SK-N-SH (cell line): ENCODE results near the gene ANKRD60. TPM values are rescaled to one million over a fixed set of nuclear protein-coding genes. Genes with fewer than 3 reads are reported as not detected.

Experiments used
- CTCF ChIA-PET: fragments of 300-600, 350-600 bp; formaldehyde crosslinking; extraction: SDS; loops from one replicate; lab custom pipeline; 2021; lab: Yijun Ruan, JAX
- POLR2A ChIA-PET: fragments of 350-600 bp; sonication (Branson Sonifier 250); formaldehyde crosslinking; extraction: SDS; loops from one replicate; lab custom pipeline; 2020; ENCODE audit warnings: antibody characterized with exemption, inconsistent platforms; lab: Yijun Ruan, JAX
- DNase-seq: peaks from one replicate; pipeline ENCODE4 v3.0.0; 2012
- H2AFZ ChIP-seq: fragments of 200-600 bp; sonication (generic); 2 replicates; pipeline ENCODE4 v1.8.1; 2016; ENCODE audit warnings: antibody characterized with exemption, mild to moderate bottlenecking, low read depth
- H3F3A ChIP-seq: fragments of 200-600 bp; sonication (generic); replicated peaks from 2 replicates; pipeline ENCODE3; 2016; ENCODE audit warnings: antibody characterized with exemption, mild to moderate bottlenecking; ENCODE audit not compliant: insufficient read depth
- H3K27ac ChIP-seq, 2 experiments: fragments of 200-500 bp in 1 of 2; fragments of 200-600 bp in 1 of 2; sonication (Bioruptor generic) in 1 of 2; sonication (generic), shearing (Covaris generic) in 1 of 2; 2 replicates each; pipeline versions ENCODE4 v1.5.1 to v1.6.1; 2014 to 2016; ENCODE audit warnings: low read depth in 2 of 2, inconsistent platforms in 1 of 2, low read length in 1 of 2, mild to moderate bottlenecking in 1 of 2, mixed read lengths in 1 of 2
- H3K27me3 ChIP-seq: fragments of 200-600 bp; sonication (generic), shearing (Covaris generic); 2 replicates; pipeline ENCODE4 v1.6.1; 2016; ENCODE audit warnings: mixed run types; ENCODE audit not compliant: insufficient read depth
- H3K36me3 ChIP-seq, 2 experiments: fragments of 200-500 bp in 1 of 2; fragments of 200-600 bp in 1 of 2; sonication (Bioruptor generic) in 1 of 2; sonication (generic) in 1 of 2; replicated peaks in 1 of 2; 2 replicates each; pipeline versions ENCODE3 to v1.5.1; 2014 to 2016; ENCODE audit warnings: low read length in 1 of 2, mild to moderate bottlenecking in 1 of 2; ENCODE audit not compliant: insufficient read depth in 2 of 2, control insufficient read depth in 1 of 2
- H3K4me1 ChIP-seq, 2 experiments: fragments of 200-500 bp in 1 of 2; fragments of 200-600 bp in 1 of 2; sonication (Bioruptor generic) in 1 of 2; sonication (generic), shearing (Covaris generic) in 1 of 2; 2 replicates each; pipeline versions ENCODE4 v1.5.1 to v1.6.1; 2014 to 2016; ENCODE audit warnings: low read depth in 1 of 2, low read length in 1 of 2, mixed run types in 1 of 2; ENCODE audit not compliant: insufficient read depth in 2 of 2, control insufficient read depth in 1 of 2
- H3K4me2 ChIP-seq: fragments of 200-600 bp; sonication (generic), shearing (Covaris generic); 2 replicates; pipeline ENCODE4 v1.6.1; 2017; ENCODE audit warnings: mixed run types
- H3K4me3 ChIP-seq, 2 experiments: fragments of 200-500 bp in 1 of 2; fragments of 200-600 bp in 1 of 2; sonication (Bioruptor generic) in 1 of 2; sonication (generic), shearing (Covaris generic) in 1 of 2; 2 replicates each; pipeline versions ENCODE4 v1.5.1 to v1.8.1; 2014 to 2016; ENCODE audit warnings: low read depth in 2 of 2, inconsistent platforms in 1 of 2, low read length in 1 of 2, mild to moderate bottlenecking in 1 of 2, mixed read lengths in 1 of 2, moderate library complexity in 1 of 2
- H3K79me2 ChIP-seq: fragments of 200-600 bp; sonication (generic); 2 replicates; pipeline ENCODE4 v1.8.1; 2017; ENCODE audit warnings: mild to moderate bottlenecking; ENCODE audit not compliant: insufficient read depth
- H3K9ac ChIP-seq: fragments of 200-600 bp; sonication (generic); 2 replicates; pipeline ENCODE4 v1.6.1; 2017; ENCODE audit warnings: mixed run types
- H3K9me2 ChIP-seq: fragments of 200-600 bp; sonication (generic); 2 replicates; pipeline ENCODE4 v1.6.1; 2017; ENCODE audit warnings: mixed run types
- H3K9me3 ChIP-seq: fragments of 200-600 bp; sonication (generic); 2 replicates; pipeline ENCODE4 v1.6.1; 2017; ENCODE audit warnings: mixed run types, mild to moderate bottlenecking, moderate library complexity
- H4K20me1 ChIP-seq: fragments of 200-600 bp; sonication (generic); 2 replicates; pipeline ENCODE4 v1.6.1; 2017; ENCODE audit warnings: mild to moderate bottlenecking, mixed run types; ENCODE audit not compliant: insufficient read depth
- ELF1 ChIP-seq: IDR thresholded peaks from 2 replicates; pipeline ENCODE4 v1.4.0; 2012
- FOXM1 ChIP-seq: IDR thresholded peaks from 2 replicates; pipeline ENCODE4 v1.4.0; 2012; ENCODE audit warnings: low read depth, mild to moderate bottlenecking
- GABPA ChIP-seq: IDR thresholded peaks from 2 replicates; pipeline ENCODE4 v1.4.0; 2012; ENCODE audit warnings: low read depth, mild to moderate bottlenecking
- JUND ChIP-seq: IDR thresholded peaks from 2 replicates; pipeline ENCODE4 v1.4.0; 2012
- MXI1 ChIP-seq: IDR thresholded peaks from 2 replicates; pipeline ENCODE4 v1.6.1; 2012; ENCODE audit warnings: mild to moderate bottlenecking, low read depth, low read length, improper control_type of control experiment
- NRF1 ChIP-seq: IDR thresholded peaks from 2 replicates; pipeline ENCODE4 v1.6.1; 2012; ENCODE audit warnings: low read depth, mild to moderate bottlenecking, low read length
- PBX3 ChIP-seq: IDR thresholded peaks from 2 replicates; pipeline ENCODE4; 2012
- POLR2AphosphoS5 ChIP-seq: IDR thresholded peaks from 2 replicates; pipeline ENCODE4 v1.6.1; 2012; ENCODE audit warnings: low read depth, low read length
- RAD21 ChIP-seq: IDR thresholded peaks from 2 replicates; pipeline ENCODE4 v1.6.1; 2012; ENCODE audit warnings: mild to moderate bottlenecking, low read length
- RCOR1 ChIP-seq: fragments of 150-350 bp; IDR thresholded peaks from 2 replicates; pipeline ENCODE4 v1.6.1; 2017; ENCODE audit warnings: antibody characterized with exemption, low read length
- REST ChIP-seq: IDR thresholded peaks from 2 replicates; pipeline ENCODE4 v1.6.1; 2012; ENCODE audit warnings: mild to moderate bottlenecking, low read depth, low read length, moderate library complexity
- RFX5 ChIP-seq: IDR thresholded peaks from 2 replicates; pipeline ENCODE4 v1.6.1; 2012; ENCODE audit warnings: mild to moderate bottlenecking, improper control_type of control experiment, low read length
- RXRA ChIP-seq: IDR thresholded peaks from 2 replicates; pipeline ENCODE4 v1.4.0; 2012; ENCODE audit warnings: low read depth, mild to moderate bottlenecking, borderline replicate concordance
- SIN3A ChIP-seq: IDR thresholded peaks from 2 replicates; pipeline ENCODE4 v1.6.1; 2012; ENCODE audit warnings: low read depth, mild to moderate bottlenecking, low read length, moderate library complexity, borderline replicate concordance
- SMC3 ChIP-seq: IDR thresholded peaks from 2 replicates; pipeline ENCODE4 v1.6.1; 2012; ENCODE audit warnings: low read depth, low read length, improper control_type of control experiment
- TEAD4 ChIP-seq: IDR thresholded peaks from 2 replicates; pipeline ENCODE4 v1.4.0; 2012; ENCODE audit warnings: mild to moderate bottlenecking, borderline replicate concordance; ENCODE audit not compliant: insufficient read depth
- USF2 ChIP-seq: fragments of 150-350 bp; IDR thresholded peaks from 2 replicates; pipeline ENCODE4 v1.6.1; 2017; ENCODE audit warnings: antibody characterized with exemption, low read length, low read depth, borderline replicate concordance
- YY1 ChIP-seq: IDR thresholded peaks from 2 replicates; pipeline ENCODE4 v1.4.0; 2012; ENCODE audit warnings: low read depth, mild to moderate bottlenecking
- WGBS: methylation state at CpG from one replicate; pipeline ENCODE4 v1.1.6; 2017; ENCODE audit warnings: low lambda C conversion rate; 5-methylcytosine and 5-hydroxymethylcytosine counted together
- polyA plus RNA-seq, 3 experiments: library from polyadenylated mRNA; depleted of rRNA; stranded (reverse); fragments of >200 nt; gene quantifications; 2 replicates each; pipeline ENCODE4 v1.2.3, GENCODE V29; 2012
- TF ChIP-seq, protein P1 (sequence below): IDR thresholded peaks from 2 replicates; pipeline ENCODE4 v1.4.0; 2012; ENCODE audit warnings: low read depth
- TF ChIP-seq, protein P2 (sequence below): IDR thresholded peaks from 2 replicates; pipeline ENCODE4 v1.4.0; 2012; ENCODE audit warnings: low read depth, borderline replicate concordance

Gene ANKRD60
- polyA plus RNA-seq, 1 of the 3 experiments (the other 2 are of a cell fraction): not detected

DNA sequence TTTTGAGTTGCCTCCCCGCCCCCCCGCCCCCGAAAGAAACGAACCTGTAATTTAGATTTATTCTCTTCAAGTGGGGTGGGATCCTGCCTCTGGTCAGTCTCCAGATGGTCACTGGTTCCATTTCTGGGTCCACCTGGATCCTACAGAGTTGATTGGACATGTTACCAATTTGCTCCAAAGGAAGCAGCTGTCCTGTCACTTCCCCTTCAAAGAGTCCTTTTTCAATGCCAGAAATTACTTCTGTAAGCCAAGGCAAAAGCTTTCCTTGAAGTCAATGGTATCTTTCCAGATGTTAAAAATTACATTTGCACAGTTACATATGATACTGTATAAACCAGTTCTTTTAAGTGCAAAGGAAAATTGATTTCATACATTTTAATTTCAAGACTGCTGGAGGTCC lies 12.0 kb upstream of the ANKRD60 start:
- Histone ChIP-seq H3K9ac (no peak overlapping the region), H3K4me2 (no peak overlapping the region), H3K4me1 (peaks cover 12 to 17% of the 10 kb centered on the region in 2 experiments; a peak in 3 of 4 replicates), H2AFZ (no peak overlapping the region), H3K36me3 (peaks cover 20 to 24% of the 10 kb centered on the region in 2 experiments), H3K27me3 (no peaks in the 10 kb centered on the region), H4K20me1 (no peaks in the 10 kb centered on the region), H3K9me2 (no peaks in the 10 kb centered on the region), H3K9me3 (no peaks in the 10 kb centered on the region), H3K79me2 (no peaks in the 10 kb centered on the region), H3F3A (peaks cover 18% of the 10 kb centered on the region), H3K27ac (no peak overlapping the region), H3K4me3 (no peak overlapping the region)
- no peak for DNase-seq
- POLR2A ChIA-PET: no interaction called here
- WGBS: 93% methylated on average over 4 of the region's 4 CpGs
- CTCF ChIA-PET: interaction anchor here (5.1 kb wide), 1 partner anchor 208 kb away, joined by 29 read pairs; no protein-coding TSS in a partner anchor
- TF ChIP-seq RFX5 (no peak), USF2 (no peak), REST (no peak), ELF1 (no peak), TEAD4 (no peak), RXRA (no peak), PBX3 (no peak), POLR2AphosphoS5 (no peak), SIN3A (no peak), YY1 (no peak), FOXM1 (no peak), RAD21 (no peak), NRF1 (no peak), SMC3 (no peak), JUND (no peak), GABPA (no peak), MXI1 (no peak), RCOR1 (no peak)
- TF ChIP-seq, protein P1, sequence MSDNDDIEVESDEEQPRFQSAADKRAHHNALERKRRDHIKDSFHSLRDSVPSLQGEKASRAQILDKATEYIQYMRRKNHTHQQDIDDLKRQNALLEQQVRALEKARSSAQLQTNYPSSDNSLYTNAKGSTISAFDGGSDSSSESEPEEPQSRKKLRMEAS: no peak
- TF ChIP-seq, protein P2, sequence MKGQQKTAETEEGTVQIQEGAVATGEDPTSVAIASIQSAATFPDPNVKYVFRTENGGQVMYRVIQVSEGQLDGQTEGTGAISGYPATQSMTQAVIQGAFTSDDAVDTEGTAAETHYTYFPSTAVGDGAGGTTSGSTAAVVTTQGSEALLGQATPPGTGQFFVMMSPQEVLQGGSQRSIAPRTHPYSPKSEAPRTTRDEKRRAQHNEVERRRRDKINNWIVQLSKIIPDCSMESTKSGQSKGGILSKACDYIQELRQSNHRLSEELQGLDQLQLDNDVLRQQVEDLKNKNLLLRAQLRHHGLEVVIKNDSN: no peak
